ENCODE data around the gene MRGPRE.

Gene MRGPRE

GRCh38 chr11:3178349-3178748 is 53.9 kb downstream of the MRGPRE start:
- DNase-seq (ENCODE audit: low read depth in 2 of 2), result no peak

GRCh38 chr11:3177931-3178330 is 54.3 kb downstream of the MRGPRE start:
- no peak for DNase-seq (ENCODE audit: low read depth in 2 of 2)

Measured in stimulated activated CD8-positive, alpha-beta memory T cell treated with anti-CD3 and anti-CD28 coated beads, Interleukin-2, amount 100 ng/mL, for 48 hours (primary cell).